Fibroblast of skin of back (primary cell): ENCODE measurements around the gene LCN2.

Experiments
- DNase-seq: peaks from one replicate; pipeline ENCODE4 v3.0.0-alpha.2; 2013

The LCN2 gene

GRCh38 chr9:128169925-128170324 lies 20.7 kb downstream of the LCN2 start:
- DNase-seq = no peak

DNA sequence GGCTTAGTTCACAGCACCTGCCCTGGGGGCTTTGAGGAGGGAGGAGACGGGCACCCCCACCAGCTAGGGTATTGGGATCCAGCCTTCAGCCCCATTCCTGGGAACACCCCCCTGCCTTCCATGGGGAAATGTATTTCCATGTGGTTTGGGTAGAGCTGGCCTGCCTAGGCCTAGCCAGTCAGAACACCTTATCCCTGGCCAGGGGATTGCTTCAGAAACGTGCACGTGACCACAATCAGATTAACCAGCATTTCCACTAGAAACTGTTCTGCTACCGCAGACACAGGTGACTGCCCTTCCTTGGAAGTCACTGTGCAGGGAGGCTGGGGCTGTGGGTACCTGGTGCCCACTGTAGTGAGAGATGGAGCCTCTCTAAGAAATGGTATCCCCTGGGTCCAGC lies 24.8 kb downstream of the LCN2 start:
- no peak for DNase-seq

GRCh38 chr9:128175102-128175563 lies 25.9 kb downstream of the LCN2 start:
- peak; percentile 18 for DNase-seq

- no peak for DNase-seq
Measured at GRCh38 chr9:128175726-128176125, 26.5 kb downstream of the LCN2 start.

GRCh38 chr9:128178806-128179431 lies 29.7 kb downstream of the LCN2 start:
- no peak for DNase-seq

DNA sequence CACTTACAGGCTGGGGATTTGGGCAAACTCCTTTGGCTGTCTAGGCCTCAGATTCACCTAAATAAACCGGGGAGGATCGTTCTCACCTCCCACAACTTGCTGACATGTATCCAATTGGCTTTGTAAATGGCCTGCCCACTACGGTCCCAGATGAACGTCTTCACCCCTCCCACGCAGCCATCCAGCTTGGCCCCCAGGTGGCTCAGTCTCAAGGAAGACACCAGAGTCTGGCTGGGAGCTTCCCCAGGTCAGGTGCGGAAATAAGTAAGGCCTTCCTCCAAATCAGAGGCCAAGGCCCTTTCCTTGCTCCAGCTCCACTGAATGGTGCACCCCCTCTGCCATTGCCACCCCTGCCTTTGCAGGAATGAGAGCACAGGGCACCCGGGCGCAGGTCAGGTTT lies 30.7 kb downstream of the LCN2 start:
- no peak for DNase-seq

- DNase-seq = no peak
Measured at GRCh38 chr9:128180447-128180846, 31.2 kb downstream of the LCN2 start.

DNA sequence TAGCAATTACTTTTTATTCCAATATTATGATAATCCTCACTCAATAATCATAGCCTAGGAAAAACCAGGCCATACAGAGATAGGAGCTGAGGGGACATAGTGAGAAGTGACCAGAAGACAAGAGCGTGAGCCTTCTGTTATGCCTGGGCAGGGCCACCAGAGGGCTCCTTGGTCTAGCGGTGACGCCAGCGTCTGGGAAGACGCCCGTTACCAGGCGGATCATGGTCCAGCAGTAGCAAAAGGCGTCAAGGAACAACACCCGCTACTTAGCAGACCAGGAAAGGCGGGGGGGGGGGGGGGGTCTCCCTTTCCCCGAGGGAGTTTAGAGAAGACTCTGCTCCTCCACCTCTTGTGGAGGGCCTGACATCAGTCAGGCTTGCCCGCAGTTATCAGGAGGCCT lies 32.2 kb downstream of the LCN2 start:
- peak; percentile 44 for DNase-seq

GRCh38 chr9:128182893-128183588 lies 33.8 kb downstream of the LCN2 start:
- DNase-seq = no peak

DNA sequence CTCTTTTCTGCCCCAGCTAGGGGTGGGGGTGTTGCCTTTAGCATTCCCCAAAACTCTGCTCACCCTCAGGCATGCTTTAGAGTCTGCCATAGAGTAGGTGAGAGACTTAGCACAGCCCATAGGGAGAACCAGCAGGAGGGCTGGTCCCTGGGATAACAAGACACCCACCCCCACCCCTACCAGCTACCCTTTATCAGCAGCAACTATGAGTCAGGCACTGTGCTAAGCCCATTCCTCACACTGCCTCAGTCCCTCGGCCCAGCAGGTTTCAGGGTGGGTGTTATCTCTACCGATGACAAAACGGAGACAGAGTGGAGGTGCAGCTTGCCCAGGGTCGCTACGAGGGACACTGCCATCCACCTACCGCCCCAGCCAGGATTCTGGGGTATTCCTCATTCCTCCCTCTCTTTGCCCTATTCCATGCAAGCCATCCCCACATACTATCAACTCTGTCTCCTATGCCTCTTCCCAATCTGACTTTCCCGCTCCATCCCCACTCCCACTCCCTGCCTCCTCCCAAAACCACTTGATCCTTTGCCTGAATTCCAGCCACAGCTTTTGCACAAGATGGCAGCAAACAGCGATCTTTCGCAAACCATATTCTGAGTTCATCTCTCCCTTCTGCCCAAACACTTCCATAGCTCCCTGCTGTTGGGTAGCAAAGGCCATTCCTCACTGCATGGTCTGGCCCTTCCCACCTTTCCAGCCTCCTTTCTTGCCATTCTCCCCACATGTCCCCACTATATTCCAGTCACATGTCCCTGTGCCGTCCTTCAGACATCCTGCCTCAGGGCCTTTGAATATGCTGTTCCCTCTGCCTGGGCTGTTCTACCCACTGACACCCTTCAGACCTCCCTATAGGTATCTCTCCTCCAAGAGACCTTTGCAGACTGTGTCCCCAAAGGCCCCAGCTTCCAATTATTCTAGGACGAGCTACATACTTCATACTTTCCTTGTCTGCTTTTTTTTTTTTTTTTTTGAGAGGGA lies 37.0 kb downstream of the LCN2 start:
- no peak for DNase-seq

DNA sequence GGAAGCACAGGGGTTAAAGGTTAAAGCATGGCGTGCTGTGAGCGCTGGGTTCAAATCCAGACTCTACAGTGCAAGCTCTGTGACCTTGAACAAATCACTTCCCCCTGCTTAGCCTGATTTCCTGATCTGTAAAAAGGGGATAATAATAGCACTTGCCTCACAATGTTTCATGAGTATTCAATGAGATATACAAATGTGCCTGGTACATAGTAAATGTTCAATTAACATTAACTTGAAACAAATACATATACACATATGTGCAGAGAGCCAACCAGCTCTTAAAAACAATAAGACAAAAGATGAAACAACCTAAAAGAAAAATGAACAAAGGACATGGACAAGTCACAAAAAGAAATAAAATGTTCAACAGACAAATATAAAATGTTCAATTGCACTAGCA lies 38.1 kb downstream of the LCN2 start:
- DNase-seq = no peak

DNA sequence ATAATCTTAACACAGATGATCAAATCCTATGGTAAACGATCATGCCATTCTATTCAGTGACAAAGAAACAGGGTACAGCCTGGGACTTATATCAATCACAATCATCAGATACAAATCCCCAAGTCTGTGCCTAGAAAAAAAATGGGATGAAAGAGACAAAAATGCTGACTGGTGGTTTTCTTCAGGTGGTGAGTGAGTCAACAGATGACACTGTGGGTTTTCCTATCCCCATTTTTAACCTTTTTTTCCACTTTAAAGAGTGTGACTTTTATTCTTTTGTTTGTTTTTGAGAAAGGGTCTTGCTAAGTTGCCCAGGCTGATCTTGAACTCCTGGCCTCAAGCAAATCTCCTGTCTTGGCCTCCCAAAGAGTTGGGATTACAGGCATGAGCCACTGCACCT lies 39.0 kb downstream of the LCN2 start:
- DNase-seq = no peak

- no peak for DNase-seq
Measured at GRCh38 chr9:128190013-128190412, 40.8 kb downstream of the LCN2 start.

- no peak for DNase-seq
Measured at GRCh38 chr9:128190516-128191405, 41.5 kb downstream of the LCN2 start.

GRCh38 chr9:128191406-128192046 lies 42.3 kb downstream of the LCN2 start, which contains the start of gene CIZ1:
Gene CIZ1, minus strand, starts transcription at chr9:128191572. Its CDS starts 715 bp downstream, at chr9:128190857.
- peak; percentile 78 for DNase-seq

DNA sequence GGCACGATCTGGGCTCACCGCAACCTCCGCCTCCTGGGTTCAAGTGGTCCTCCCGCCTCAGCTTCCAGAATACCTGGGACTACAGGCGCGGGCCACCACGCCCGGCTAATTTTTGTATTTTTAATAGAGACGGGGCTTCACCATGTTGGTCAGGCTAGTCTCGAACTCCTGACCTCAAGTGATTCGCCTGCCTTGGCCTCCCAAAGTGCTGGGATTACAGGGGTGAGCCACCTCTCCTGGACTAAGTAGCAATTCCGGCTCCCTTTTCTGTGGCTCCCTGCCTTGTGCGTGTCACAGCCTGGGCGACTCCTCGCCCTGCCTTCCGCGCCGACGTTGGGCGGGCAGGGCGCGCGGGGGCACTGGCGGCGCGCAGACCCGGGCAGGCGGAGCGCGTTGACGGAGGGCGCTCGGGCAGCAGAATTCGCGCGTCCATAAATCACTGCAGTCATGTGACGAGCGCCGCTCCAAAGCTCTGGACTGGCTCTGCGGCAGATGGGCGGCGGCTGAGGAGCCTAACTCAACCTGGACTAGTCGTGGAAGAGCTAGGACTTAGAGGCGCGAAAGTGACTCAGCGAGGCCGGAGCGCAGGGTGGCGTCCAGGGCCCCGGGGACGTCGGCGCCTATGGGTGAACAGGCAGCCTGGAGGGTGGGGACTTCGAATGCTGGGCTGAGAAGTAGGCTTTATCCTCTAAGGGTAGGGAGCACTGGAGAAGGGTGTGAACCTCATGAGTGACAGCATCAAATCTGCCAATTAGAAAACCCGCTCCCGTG lies 43.5 kb downstream of the LCN2 start:
- DNase-seq = peak; percentile 88

DNA sequence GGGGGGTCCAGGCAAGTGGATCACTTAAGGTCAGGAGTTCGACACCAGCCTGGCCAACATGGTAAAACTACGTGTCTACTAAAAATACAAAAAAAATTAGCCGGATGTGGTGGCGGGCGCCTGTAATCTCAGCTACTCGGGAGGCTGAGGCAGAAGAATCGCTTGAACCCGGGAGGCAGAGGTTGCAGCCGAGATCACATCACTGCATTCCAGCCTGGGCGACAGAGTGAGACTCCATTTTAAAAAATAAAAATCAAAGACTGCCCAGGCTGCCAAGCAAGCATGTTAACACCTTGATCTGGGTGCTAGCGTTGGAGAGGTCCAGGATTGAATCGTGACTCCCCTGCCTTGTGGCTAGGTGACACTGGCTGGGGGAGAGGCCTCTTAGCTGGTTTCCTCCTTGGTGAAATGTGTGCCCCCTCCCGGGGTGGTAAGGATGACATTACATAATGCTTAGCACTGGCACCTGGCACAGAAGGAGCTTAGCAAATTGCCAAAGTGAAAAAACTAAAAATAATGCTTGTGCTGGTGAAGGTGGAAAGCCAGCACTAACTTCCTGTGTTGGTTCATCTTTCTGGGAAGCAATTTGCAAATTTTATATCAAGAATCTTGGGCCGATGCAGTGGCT lies 44.3 kb downstream of the LCN2 start:
- no peak for DNase-seq

DNA sequence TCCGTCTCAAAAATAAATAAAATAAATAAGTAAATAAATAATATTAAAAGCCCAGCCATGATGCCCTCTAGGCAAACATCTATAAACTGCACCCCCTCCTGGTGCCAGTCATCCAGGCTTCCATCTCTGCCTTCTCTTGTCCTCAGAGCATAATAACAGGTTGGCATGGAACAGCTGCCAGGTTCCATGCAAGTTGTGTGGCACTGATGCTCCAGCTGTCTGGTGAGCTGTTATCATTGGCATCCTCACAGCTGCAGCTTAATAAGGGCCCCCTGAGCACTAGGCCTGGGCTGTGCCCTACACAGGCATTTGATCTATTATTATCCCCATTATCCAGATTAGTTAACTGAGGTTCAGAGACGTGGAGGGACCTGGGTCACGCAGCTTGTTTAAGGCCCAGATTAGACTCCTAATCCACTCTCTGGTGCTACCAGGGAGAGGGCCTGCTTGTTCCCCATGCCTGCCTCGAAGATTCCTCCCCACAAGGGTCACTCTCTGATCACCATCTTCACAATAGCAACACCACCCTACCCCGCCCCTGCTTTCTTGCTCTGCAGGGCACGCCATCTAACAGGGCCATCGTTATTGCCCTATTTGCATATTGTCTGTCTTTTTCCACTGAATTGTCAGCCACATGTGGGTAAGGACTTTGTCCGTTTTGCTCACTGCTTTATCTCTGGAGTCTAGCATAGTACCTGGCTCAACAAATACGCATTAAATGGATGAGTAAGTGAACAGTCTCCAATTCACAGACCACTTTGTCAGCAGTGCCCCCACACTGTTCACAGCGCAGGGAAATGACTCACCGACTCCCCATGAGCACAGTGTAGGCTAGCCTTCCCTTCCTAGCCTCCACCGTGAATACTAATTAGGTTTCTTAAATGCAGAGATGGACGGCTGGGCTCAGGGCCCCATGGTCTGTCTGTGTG lies 52.5 kb downstream of the LCN2 start:
- DNase-seq = no peak

DNA sequence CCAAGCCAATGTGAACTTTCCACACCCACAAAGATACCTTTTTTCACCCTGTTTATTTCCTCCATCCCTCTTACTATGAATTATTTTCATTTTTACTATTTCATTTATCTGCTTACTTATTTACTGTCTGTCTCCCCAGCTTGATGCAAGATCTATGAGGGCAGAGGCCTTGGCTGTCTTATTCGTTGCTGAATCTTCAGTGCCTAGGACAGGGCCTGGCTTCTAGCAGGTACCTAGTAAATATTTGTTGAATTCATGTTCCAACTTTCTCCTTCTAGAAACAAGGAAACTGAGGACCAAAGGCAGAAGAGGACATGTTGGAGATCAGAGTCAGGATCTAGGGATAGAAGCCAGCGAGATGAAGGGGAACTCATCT lies 53.4 kb downstream of the LCN2 start:
- no peak for DNase-seq
